DND-41 (cell line): ENCODE results near the gene FBXW12.

Source experiments
- EZH2 ChIP-seq: IDR thresholded peaks from 3 replicates; pipeline ENCODE4 v1.6.1; 2012; ENCODE audit warnings: borderline replicate concordance, low read depth, mild to moderate bottlenecking, moderate library complexity, low read length, inconsistent platforms; ENCODE audit not compliant: severe bottlenecking
- TF ChIP-seq, protein P1 (sequence below): IDR thresholded peaks from 2 replicates; pipeline ENCODE4 v1.5.1; 2012; ENCODE audit warnings: borderline replicate concordance, low read length, moderate library complexity, mild to moderate bottlenecking; ENCODE audit not compliant: poor library complexity, severe bottlenecking; ENCODE audit errors: extremely low read depth

DNA sequence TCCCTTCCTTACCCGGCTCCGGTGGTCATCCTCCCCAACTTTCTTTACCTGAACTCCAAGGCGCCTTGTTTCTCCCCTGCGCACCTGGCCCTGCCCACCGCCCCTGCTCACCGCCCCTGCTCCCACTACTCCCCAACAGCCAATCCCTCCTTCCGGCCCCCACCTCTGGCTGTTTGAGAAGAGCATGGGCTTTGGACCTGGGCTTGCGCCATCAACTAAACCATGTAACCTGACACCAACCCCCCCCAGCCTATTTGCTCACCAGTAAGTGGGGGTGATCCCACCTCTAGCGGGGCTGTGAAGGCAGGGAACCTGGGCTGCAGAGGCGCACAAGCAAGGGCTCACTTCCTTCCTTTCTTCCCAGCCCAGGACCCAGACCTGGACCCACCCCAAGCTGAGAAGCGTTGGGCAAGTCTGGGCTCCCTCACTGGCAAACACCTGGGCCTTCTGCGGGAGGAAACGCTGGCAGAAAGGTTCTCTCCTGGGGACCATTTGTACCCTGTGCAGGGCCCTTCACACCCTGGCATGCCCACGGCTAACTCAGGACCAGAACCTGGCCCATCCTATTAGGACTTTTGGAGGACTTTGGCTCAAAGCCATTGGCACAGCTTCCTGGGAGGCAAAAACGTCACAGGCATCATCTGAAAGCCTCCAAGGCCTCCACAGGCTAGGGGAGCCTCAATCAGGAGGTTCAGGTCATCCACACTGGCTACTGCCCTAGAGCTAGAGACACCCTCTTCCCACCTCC is 58.1 kb downstream of the FBXW12 start, which contains the start of gene PLXNB1:
- TF ChIP-seq, protein P1, sequence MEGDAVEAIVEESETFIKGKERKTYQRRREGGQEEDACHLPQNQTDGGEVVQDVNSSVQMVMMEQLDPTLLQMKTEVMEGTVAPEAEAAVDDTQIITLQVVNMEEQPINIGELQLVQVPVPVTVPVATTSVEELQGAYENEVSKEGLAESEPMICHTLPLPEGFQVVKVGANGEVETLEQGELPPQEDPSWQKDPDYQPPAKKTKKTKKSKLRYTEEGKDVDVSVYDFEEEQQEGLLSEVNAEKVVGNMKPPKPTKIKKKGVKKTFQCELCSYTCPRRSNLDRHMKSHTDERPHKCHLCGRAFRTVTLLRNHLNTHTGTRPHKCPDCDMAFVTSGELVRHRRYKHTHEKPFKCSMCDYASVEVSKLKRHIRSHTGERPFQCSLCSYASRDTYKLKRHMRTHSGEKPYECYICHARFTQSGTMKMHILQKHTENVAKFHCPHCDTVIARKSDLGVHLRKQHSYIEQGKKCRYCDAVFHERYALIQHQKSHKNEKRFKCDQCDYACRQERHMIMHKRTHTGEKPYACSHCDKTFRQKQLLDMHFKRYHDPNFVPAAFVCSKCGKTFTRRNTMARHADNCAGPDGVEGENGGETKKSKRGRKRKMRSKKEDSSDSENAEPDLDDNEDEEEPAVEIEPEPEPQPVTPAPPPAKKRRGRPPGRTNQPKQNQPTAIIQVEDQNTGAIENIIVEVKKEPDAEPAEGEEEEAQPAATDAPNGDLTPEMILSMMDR: no peak
- TF ChIP-seq EZH2: no peak
